Gastroesophageal sphincter (tissue), 4 donors: Measurements from ENCODE around the gene CDYL2. TPM values are rescaled to one million over a fixed set of nuclear protein-coding genes. Genes with fewer than 3 reads are reported as not detected.

ENCODE experiments used
- ATAC-seq: fragments of 150-250 bp; one replicate; pipeline ENCODE4 v1.9.1; 2016; ENCODE audit warnings: mild to moderate bottlenecking, moderate library complexity
- H3K27ac ChIP-seq, 4 donors: fragments of 200-600 bp; sonication (generic) in 3 of 4; 1 replicate in 3 of 4; 2 replicates in 1 of 4; pipeline ENCODE4 v1.5.1; 2016 to 2019
- H3K27me3 ChIP-seq: fragments of 200-600 bp; sonication (generic); one replicate; pipeline ENCODE4 v1.5.1; 2019
- H3K36me3 ChIP-seq, 2 donors: fragments of 200-600 bp; sonication (generic); one replicate each; pipeline ENCODE4 v1.5.1; 2019; ENCODE audit warnings: control low read depth in 1 of 2
- H3K4me1 ChIP-seq, 3 donors: fragments of 200-600 bp; sonication (generic); 1 replicate in 2 of 3; 2 replicates in 1 of 3; pipeline ENCODE4 v1.5.1; 2016 to 2019; ENCODE audit warnings: control low read depth in 2 of 3
- H3K4me3 ChIP-seq, 2 donors: fragments of 200-600 bp; sonication (generic); one replicate each; pipeline ENCODE4 v1.5.1; 2019; ENCODE audit warnings: mild to moderate bottlenecking in 1 of 2, moderate library complexity in 1 of 2
- H3K9me3 ChIP-seq, 3 donors: fragments of 200-600 bp; sonication (generic); one replicate each; pipeline ENCODE4 v1.5.1; 2017 to 2019; ENCODE audit warnings: control low read depth in 2 of 3
- CTCF ChIP-seq, 4 experiments: fragments of 200-600 bp in 2 of 4; fragments of 450-650 bp in 2 of 4; sonication (generic) in 1 of 4; IDR thresholded peaks; one replicate each; pipeline ENCODE4 v1.5.1; 2017 to 2019; ENCODE audit warnings: antibody characterized with exemption in 4 of 4, mild to moderate bottlenecking in 2 of 4, moderate library complexity in 2 of 4
- EP300 ChIP-seq: sonication (generic); formaldehyde crosslinking; IDR thresholded peaks from one replicate; pipeline ENCODE4 v1.6.1; 2017; ENCODE audit warnings: antibody characterized with exemption, mild to moderate bottlenecking
- POLR2A ChIP-seq, 2 donors: fragments of 450-650 bp; IDR thresholded peaks; one replicate each; pipeline ENCODE4 v1.6.1; 2017; ENCODE audit warnings: antibody characterized with exemption in 2 of 2, mild to moderate bottlenecking in 2 of 2, moderate library complexity in 1 of 2
- POLR2AphosphoS5 ChIP-seq: sonication (generic); formaldehyde crosslinking; IDR thresholded peaks from one replicate; pipeline ENCODE4 v1.6.1; 2017; ENCODE audit warnings: antibody characterized with exemption
- WGBS, 2 donors: methylation state at CpG; one replicate each; pipeline ENCODE4 v1.1.5; 2018; ENCODE audit warnings: low coverage in 1 of 2; 5-methylcytosine and 5-hydroxymethylcytosine counted together
- total RNA-seq, 4 donors: library from RNA; depleted of rRNA; stranded (reverse); fragments of >200 nt; gene quantifications; one replicate each; pipeline ENCODE4 v1.1.0, GENCODE V29; 2016

Gene CDYL2
- total RNA-seq, 4 donors from 2014 or later: 0.78 to 11.7 (median 3.2) TPM

- ATAC-seq: no peak
Observed at GRCh38 chr16:80725566-80726162, 78.7 kb downstream of the CDYL2 start.

GRCh38 chr16:80723981-80724380, 80.4 kb downstream of the CDYL2 start:
- Histone ChIP-seq H3K36me3 (no peaks in the 10 kb centered on the region), H3K27me3 (no peaks in the 10 kb centered on the region), H3K4me3 (no peak overlapping the region), H3K27ac (no peak overlapping the region), H3K4me1 (no peaks in the 10 kb centered on the region), H3K9me3 (peaks cover 0 to 27% (median 0%) of the 10 kb centered on the region in 3 donors)
- no peak for TF ChIP-seq POLR2A (IDR thresholded peaks at IDR 0.05)
- no peak for TF ChIP-seq EP300
- TF ChIP-seq CTCF (IDR thresholded peaks at IDR 0.05): no peak
- TF ChIP-seq POLR2AphosphoS5: no peak
- no peak for ATAC-seq

More at GRCh38 chr16:80725566-80726162, 78.7 kb downstream of the CDYL2 start:
- Histone ChIP-seq H3K27me3 (no peaks in the 10 kb centered on the region), H3K9me3 (peaks cover 0 to 27% (median 0%) of the 10 kb centered on the region in 3 donors), H3K27ac (no peak overlapping the region), H3K4me3 (no peak overlapping the region), H3K4me1 (no peaks in the 10 kb centered on the region), H3K36me3 (no peaks in the 10 kb centered on the region)
- TF ChIP-seq CTCF (IDR thresholded peaks at IDR 0.05) (no peak), POLR2A (IDR thresholded peaks at IDR 0.05) (no peak), POLR2AphosphoS5 (no peak), EP300 (no peak)
- WGBS, 2 donors: 87% methylated on average over 4 to 9 of the region's 9 CpGs

- 67 to 100% methylated on average over 1 of the region's 4 CpGs for WGBS, 2 donors
- no peaks in the 10 kb centered on the region for H3K4me1 ChIP-seq
Observed at GRCh38 chr16:80723091-80723490, 81.3 kb downstream of the CDYL2 start.

GRCh38 chr16:80720804-80721371, 83.5 kb downstream of the CDYL2 start:
- WGBS, 2 donors: 66 to 85% methylated on average over 3 to 5 of the region's 5 CpGs

More at GRCh38 chr16:80723091-80723490, 81.3 kb downstream of the CDYL2 start:
- ATAC-seq: no peak
- no peak overlapping the region for H3K27ac ChIP-seq
- H3K36me3 ChIP-seq: no peaks in the 10 kb centered on the region
- TF ChIP-seq CTCF (IDR thresholded peaks at IDR 0.05) (no peak), EP300 (no peak)
- no peaks in the 10 kb centered on the region for H3K27me3 ChIP-seq
- H3K9me3 ChIP-seq: peaks cover 0 to 27% (median 0%) of the 10 kb centered on the region in 3 donors
- H3K4me3 ChIP-seq: no peak overlapping the region

More at GRCh38 chr16:80720804-80721371, 83.5 kb downstream of the CDYL2 start:
- Histone ChIP-seq H3K9me3 (peaks cover 0 to 13% (median 0%) of the 10 kb centered on the region in 3 donors), H3K27me3 (no peaks in the 10 kb centered on the region), H3K36me3 (no peaks in the 10 kb centered on the region), H3K4me1 (no peaks in the 10 kb centered on the region), H3K4me3 (no peak overlapping the region), H3K27ac (no peak overlapping the region)
- TF ChIP-seq EP300 (no peak), CTCF (IDR thresholded peaks at IDR 0.05) (no peak), POLR2AphosphoS5 (no peak), POLR2A (IDR thresholded peaks at IDR 0.05) (no peak)
- no peak for ATAC-seq
